Liver (tissue), 3 donors: Measurements from ENCODE around the gene RASGRF2.

Experiments used
- FOXA1 ChIP-seq: IDR thresholded peaks from 2 replicates; pipeline ENCODE4 v1.6.1; 2016; ENCODE audit warnings: antibody characterized with exemption
- JUND ChIP-seq, 2 donors: IDR thresholded peaks; 2 replicates each; pipeline ENCODE4 v1.6.1; 2016; ENCODE audit warnings: antibody characterized with exemption in 2 of 2
- MAX ChIP-seq: IDR thresholded peaks from 2 replicates; pipeline ENCODE4 v1.6.1; 2016; ENCODE audit warnings: antibody characterized with exemption
- RAD21 ChIP-seq, 2 donors: IDR thresholded peaks; 2 replicates each; pipeline ENCODE4 v1.6.1; 2016; ENCODE audit warnings: antibody characterized with exemption in 2 of 2, mild to moderate bottlenecking in 2 of 2
- REST ChIP-seq: IDR thresholded peaks from 2 replicates; pipeline ENCODE4 v1.6.1; 2016; ENCODE audit warnings: antibody characterized with exemption, mild to moderate bottlenecking
- RXRA ChIP-seq, 2 donors: IDR thresholded peaks; 2 replicates each; pipeline ENCODE4 v1.6.1; 2017 to 2018; ENCODE audit warnings: antibody characterized with exemption in 2 of 2, mild to moderate bottlenecking in 1 of 2
- TAF1 ChIP-seq: conservative IDR thresholded peaks from 2 replicates; pipeline ENCODE4 v1.6.1; 2016; ENCODE audit warnings: antibody characterized with exemption, mild to moderate bottlenecking
- YY1 ChIP-seq: IDR thresholded peaks from 2 replicates; pipeline ENCODE4 v1.6.1; 2016; ENCODE audit warnings: antibody characterized with exemption, mild to moderate bottlenecking
- TF ChIP-seq, protein P1 (sequence below): fragments of 150-350 bp; IDR thresholded peaks from 2 replicates; pipeline ENCODE4 v1.5.1; 2017; ENCODE audit warnings: improper control_type of control experiment, low read depth, low read length; ENCODE audit not compliant: missing input control
- TF ChIP-seq, protein P2 (sequence below): IDR thresholded peaks from 2 replicates; pipeline ENCODE4 v1.6.1; 2016; ENCODE audit warnings: antibody characterized with exemption
- TF ChIP-seq, protein P3 (sequence below): IDR thresholded peaks from 2 replicates; pipeline ENCODE4 v1.6.1; 2016; ENCODE audit warnings: antibody characterized with exemption
- donor health status: healthy.
- donor health status: healthy.

DNA sequence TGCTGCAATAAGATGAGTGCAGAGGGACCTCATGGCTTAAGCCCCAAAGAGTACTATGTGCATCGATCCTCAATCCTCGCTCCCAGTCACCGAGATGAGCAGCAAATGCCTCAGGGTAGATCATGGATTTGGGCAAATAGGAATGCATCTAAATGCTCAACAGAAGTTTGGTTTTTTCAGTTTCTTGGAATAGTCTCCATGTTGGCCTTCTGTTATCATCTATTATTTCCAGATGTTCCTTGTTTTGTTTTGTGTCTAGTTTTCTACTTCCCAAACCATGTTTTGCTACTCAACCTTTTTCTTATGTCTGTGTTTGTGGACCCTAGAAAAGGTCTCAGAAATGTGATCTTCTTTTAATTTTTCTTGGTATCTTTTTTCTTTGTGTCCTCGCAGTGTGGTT, 43.5 kb upstream of the RASGRF2 start:
- TF ChIP-seq, protein P1, sequence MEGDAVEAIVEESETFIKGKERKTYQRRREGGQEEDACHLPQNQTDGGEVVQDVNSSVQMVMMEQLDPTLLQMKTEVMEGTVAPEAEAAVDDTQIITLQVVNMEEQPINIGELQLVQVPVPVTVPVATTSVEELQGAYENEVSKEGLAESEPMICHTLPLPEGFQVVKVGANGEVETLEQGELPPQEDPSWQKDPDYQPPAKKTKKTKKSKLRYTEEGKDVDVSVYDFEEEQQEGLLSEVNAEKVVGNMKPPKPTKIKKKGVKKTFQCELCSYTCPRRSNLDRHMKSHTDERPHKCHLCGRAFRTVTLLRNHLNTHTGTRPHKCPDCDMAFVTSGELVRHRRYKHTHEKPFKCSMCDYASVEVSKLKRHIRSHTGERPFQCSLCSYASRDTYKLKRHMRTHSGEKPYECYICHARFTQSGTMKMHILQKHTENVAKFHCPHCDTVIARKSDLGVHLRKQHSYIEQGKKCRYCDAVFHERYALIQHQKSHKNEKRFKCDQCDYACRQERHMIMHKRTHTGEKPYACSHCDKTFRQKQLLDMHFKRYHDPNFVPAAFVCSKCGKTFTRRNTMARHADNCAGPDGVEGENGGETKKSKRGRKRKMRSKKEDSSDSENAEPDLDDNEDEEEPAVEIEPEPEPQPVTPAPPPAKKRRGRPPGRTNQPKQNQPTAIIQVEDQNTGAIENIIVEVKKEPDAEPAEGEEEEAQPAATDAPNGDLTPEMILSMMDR = no peak
- TF ChIP-seq TAF1 (no peak), YY1 (no peak), RXRA (IDR thresholded peaks at IDR 0.05) (no peak), RAD21 (IDR thresholded peaks at IDR 0.05) (no peak), JUND (IDR thresholded peaks at IDR 0.05) (no peak), MAX (no peak), FOXA1 (no peak), REST (no peak)
- TF ChIP-seq, protein P2, sequence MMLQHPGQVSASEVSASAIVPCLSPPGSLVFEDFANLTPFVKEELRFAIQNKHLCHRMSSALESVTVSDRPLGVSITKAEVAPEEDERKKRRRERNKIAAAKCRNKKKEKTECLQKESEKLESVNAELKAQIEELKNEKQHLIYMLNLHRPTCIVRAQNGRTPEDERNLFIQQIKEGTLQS = no peak
- TF ChIP-seq, protein P3, sequence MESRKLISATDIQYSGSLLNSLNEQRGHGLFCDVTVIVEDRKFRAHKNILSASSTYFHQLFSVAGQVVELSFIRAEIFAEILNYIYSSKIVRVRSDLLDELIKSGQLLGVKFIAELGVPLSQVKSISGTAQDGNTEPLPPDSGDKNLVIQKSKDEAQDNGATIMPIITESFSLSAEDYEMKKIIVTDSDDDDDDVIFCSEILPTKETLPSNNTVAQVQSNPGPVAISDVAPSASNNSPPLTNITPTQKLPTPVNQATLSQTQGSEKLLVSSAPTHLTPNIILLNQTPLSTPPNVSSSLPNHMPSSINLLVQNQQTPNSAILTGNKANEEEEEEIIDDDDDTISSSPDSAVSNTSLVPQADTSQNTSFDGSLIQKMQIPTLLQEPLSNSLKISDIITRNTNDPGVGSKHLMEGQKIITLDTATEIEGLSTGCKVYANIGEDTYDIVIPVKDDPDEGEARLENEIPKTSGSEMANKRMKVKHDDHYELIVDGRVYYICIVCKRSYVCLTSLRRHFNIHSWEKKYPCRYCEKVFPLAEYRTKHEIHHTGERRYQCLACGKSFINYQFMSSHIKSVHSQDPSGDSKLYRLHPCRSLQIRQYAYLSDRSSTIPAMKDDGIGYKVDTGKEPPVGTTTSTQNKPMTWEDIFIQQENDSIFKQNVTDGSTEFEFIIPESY = no peak
